Measurements from ENCODE around the gene ARFGEF3. TPM values are rescaled to one million over a fixed set of nuclear protein-coding genes. Genes with fewer than 3 reads are reported as not detected.
A peak's percentile ranks its signal among the peaks of the same experiment; 100 is the strongest.

Gene ARFGEF3
- total RNA-seq, 2 donors from 2014 or later: 13.5 to 21.8 TPM

DNA sequence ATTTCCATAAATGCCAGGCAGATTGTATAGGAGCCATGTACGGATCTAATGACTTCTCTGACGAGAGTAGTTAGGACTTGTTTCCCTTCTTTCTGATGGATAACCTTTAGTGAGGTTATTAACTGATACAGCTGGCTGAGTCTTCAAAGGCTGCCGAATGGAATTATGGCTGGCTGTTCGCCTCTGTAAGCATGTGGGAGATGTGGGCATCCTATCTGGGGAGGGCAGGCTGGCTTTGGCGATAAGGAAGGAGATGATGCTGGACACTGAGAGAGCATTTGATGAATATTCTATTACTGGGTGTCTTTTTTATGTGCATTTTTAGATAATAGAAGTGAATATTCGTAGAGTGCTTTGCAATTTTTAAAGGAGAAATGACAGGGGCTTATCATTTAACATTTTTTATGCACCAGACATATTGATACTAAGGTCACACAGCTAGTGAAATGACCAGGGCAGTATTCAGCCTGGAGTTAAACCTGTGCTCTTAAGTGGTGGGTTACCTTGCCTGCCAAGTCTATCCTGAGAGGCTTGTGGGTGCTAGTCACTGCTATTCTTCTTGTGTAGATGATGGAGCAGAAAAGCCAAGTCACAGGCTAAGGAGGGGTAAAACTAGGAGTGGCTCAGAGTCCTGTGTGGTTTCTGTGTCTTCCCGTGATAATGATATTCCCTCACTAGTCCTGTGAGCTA is 53.5 kb downstream of the ARFGEF3 start:
- no peaks in the 10 kb centered on the region for H3K27me3 ChIP-seq
- H3K4me1 ChIP-seq: no peaks in the 10 kb centered on the region
- no peak for ATAC-seq
- H3K4me3 ChIP-seq: no peak overlapping the region
- H3K36me3 ChIP-seq (replicated peaks in 1 of 2; ENCODE audit: insufficient read depth in 1 of 2, low read depth in 2 of 2): no peaks in the 10 kb centered on the region
- DNase-seq: no peak
- H3K27ac ChIP-seq: no peak overlapping the region
- no peaks in the 10 kb centered on the region for H3K9me3 ChIP-seq
- no peak for TF ChIP-seq POLR2A (IDR thresholded peaks at IDR 0.05)
- TF ChIP-seq, protein P1, sequence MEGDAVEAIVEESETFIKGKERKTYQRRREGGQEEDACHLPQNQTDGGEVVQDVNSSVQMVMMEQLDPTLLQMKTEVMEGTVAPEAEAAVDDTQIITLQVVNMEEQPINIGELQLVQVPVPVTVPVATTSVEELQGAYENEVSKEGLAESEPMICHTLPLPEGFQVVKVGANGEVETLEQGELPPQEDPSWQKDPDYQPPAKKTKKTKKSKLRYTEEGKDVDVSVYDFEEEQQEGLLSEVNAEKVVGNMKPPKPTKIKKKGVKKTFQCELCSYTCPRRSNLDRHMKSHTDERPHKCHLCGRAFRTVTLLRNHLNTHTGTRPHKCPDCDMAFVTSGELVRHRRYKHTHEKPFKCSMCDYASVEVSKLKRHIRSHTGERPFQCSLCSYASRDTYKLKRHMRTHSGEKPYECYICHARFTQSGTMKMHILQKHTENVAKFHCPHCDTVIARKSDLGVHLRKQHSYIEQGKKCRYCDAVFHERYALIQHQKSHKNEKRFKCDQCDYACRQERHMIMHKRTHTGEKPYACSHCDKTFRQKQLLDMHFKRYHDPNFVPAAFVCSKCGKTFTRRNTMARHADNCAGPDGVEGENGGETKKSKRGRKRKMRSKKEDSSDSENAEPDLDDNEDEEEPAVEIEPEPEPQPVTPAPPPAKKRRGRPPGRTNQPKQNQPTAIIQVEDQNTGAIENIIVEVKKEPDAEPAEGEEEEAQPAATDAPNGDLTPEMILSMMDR (IDR thresholded peaks at IDR 0.05): no peak
- intact Hi-C loops (cut with DNase I): no loop called here
- WGBS, 2 donors: 36 to 47% methylated on average over 7 of the region's 7 CpGs

- Histone ChIP-seq H3K4me1 (no peaks in the 10 kb centered on the region), H3K27me3 (no peaks in the 10 kb centered on the region), H3K4me3 (no peak within 1 kb of the TSS), H3K9me3 (no peaks in the 10 kb centered on the region), H3K36me3 (replicated peaks in 1 of 2; ENCODE audit: insufficient read depth in 1 of 2, low read depth in 2 of 2) (no peaks in the 10 kb centered on the region), H3K27ac (no peak within 1 kb of the TSS)
- TF ChIP-seq POLR2A (IDR thresholded peaks at IDR 0.05): no peak
- TF ChIP-seq, protein P1 (IDR thresholded peaks at IDR 0.05): no peak
- intact Hi-C loops (cut with DNase I): no loop called here
- 77 to 78% methylated on average over 2 of the region's 2 CpGs for WGBS, 2 donors
- ATAC-seq: no peak
- DNase-seq: no peak
Measured at GRCh38 chr6:138218449-138218848, 56.7 kb downstream of the ARFGEF3 start, which contains the start of gene PBOV1. Gene PBOV1, minus strand, starts transcription at chr6:138218491. Its CDS starts 96 bp downstream, at chr6:138218395.

DNA sequence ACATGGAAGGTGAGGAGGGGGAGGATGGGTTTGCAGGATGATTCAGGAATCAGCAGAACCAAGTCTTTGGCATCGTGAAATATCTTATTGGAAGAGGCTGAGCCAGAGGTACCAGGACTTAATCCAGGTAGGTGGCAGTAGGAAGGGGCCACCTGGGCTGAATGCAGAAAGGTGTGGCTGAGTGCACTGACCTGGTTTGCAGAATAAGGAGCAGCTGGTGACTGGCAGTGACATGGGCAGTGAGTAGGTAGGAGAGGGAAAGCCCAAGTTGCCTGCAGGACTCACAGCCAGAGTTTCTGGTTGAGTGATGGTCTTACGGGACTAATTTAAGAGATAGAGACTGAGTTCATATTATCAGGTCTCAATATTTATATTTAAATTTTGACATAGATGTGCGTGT is 57.7 kb downstream of the ARFGEF3 start:
- Histone ChIP-seq H3K27ac (no peak overlapping the region), H3K4me3 (no peak overlapping the region), H3K36me3 (replicated peaks in 1 of 2; ENCODE audit: insufficient read depth in 1 of 2, low read depth in 2 of 2) (no peaks in the 10 kb centered on the region), H3K9me3 (no peaks in the 10 kb centered on the region), H3K27me3 (no peaks in the 10 kb centered on the region), H3K4me1 (no peaks in the 10 kb centered on the region)
- intact Hi-C loops (cut with DNase I): no loop called here
- ATAC-seq (peak; percentile 27), DNase-seq (peak in 1 of 4 donors; percentile 46)
- 73 to 83% methylated on average over 3 of the region's 3 CpGs for WGBS, 2 donors
- TF ChIP-seq, protein P1 (IDR thresholded peaks at IDR 0.05): no peak
- no peak for TF ChIP-seq POLR2A (IDR thresholded peaks at IDR 0.05)

DNA sequence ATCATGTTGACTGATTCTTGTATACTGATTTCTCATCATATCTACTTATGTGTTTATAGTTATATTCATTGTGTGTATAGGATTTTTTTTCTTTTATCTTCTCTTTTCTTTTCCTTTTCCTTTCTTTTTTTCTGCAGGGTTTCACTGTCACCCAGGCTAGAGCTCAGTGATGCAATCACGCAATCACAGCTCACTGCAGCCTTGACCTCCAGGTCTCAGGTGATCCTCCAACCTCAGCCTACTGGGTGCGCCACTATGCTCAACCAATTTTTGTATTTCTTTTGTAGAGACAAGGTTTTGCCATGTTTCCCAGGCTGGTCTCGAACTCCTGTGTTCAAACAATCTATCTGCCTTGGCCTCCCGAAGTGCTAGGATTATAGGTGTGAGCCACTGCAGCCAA is 58.2 kb downstream of the ARFGEF3 start:
- WGBS, 2 donors: 99 to 100% methylated on average over 4 of the region's 4 CpGs
- no peak overlapping the region for H3K27ac ChIP-seq
- no peaks in the 10 kb centered on the region for H3K9me3 ChIP-seq
- no peak for TF ChIP-seq POLR2A (IDR thresholded peaks at IDR 0.05)
- TF ChIP-seq, protein P1 (IDR thresholded peaks at IDR 0.05): no peak
- DNase-seq (no peak), ATAC-seq (no peak)
- no peaks in the 10 kb centered on the region for H3K36me3 ChIP-seq (replicated peaks in 1 of 2; ENCODE audit: insufficient read depth in 1 of 2, low read depth in 2 of 2)
- intact Hi-C loops (cut with DNase I): no loop called here
- H3K27me3 ChIP-seq: no peaks in the 10 kb centered on the region
- no peaks in the 10 kb centered on the region for H3K4me1 ChIP-seq
- no peak overlapping the region for H3K4me3 ChIP-seq
